Left renal pelvis (tissue), 4 donors: ENCODE results near the gene BBOF1. TPM values are rescaled to one million over a fixed set of nuclear protein-coding genes. Genes with fewer than 3 reads are reported as not detected.
"Not testable (repeated sequence)": the region's sequence is repeated elsewhere in the genome, so short reads cannot be mapped to it uniquely, and the experiment has no call there.

Experiments
- DNase-seq, 4 donors: peaks; one replicate each; pipeline ENCODE4 v3.0.0-alpha.2; 2013; ENCODE audit warnings: low read depth in 4 of 4, low spot score in 3 of 4
- polyA plus RNA-seq, 4 donors: library from polyadenylated mRNA; unstranded; fragments of 120-200 nt; gene quantifications; one replicate each; pipeline ENCODE4 v1.2.1, GENCODE V29; 2013; ENCODE audit not compliant: insufficient read length in 4 of 4

Gene BBOF1
- 10 to 100 TPM; 15.2 to 19.3 (median 16.7) TPM for polyA plus RNA-seq

- DNase-seq = peak in 3 of 4 donors; percentile 77 to 79 (median 79)
These were observed at the start of gene BBOF1, which contains the start of gene ENTPD5 for GRCh38 chr14:74018586-74019407. Gene BBOF1 (plus strand): TSS chr14:74019349. CDS start chr14:74019479, 130 bp downstream. Gene ENTPD5 (minus strand): TSS chr14:74019288. CDS start chr14:73988102, 31,186 bp downstream.

- DNase-seq = no peak
These were observed 45.7 kb upstream of the BBOF1 start for GRCh38 chr14:73973497-73973896.

GRCh38 chr14:73976125-73976524 lies 43.0 kb upstream of the BBOF1 start:
- no peak for DNase-seq

- no peak for DNase-seq
These were observed 41.3 kb upstream of the BBOF1 start for GRCh38 chr14:73977896-73978295.

GRCh38 chr14:73988065-73988464 lies 31.1 kb upstream of the BBOF1 start:
- no peak for DNase-seq

- DNase-seq = not testable (repeated sequence)
These were observed 30.5 kb upstream of the BBOF1 start for GRCh38 chr14:73988656-73989055.

GRCh38 chr14:73991092-73991491 lies 28.1 kb upstream of the BBOF1 start:
- DNase-seq = no peak

- not testable (repeated sequence) for DNase-seq
These were observed 24.2 kb upstream of the BBOF1 start for GRCh38 chr14:73994926-73995325.

GRCh38 chr14:73995977-73996378 lies 23.2 kb upstream of the BBOF1 start:
- no peak for DNase-seq

GRCh38 chr14:73996731-73997107 lies 22.4 kb upstream of the BBOF1 start:
- DNase-seq = no peak

GRCh38 chr14:73997108-73997943 lies 21.8 kb upstream of the BBOF1 start:
- DNase-seq = no peak

GRCh38 chr14:73997944-73998447 lies 21.2 kb upstream of the BBOF1 start:
- no peak for DNase-seq

GRCh38 chr14:73998726-73999125 lies 20.4 kb upstream of the BBOF1 start:
- DNase-seq = no peak

- DNase-seq = not testable (repeated sequence)
These were observed 13.5 kb upstream of the BBOF1 start for GRCh38 chr14:74005664-74006063.

- no peak for DNase-seq
These were observed 10.2 kb upstream of the BBOF1 start for GRCh38 chr14:74008843-74009499.

GRCh38 chr14:74014299-74014698 lies 4.8 kb upstream of the BBOF1 start:
- DNase-seq = no peak

GRCh38 chr14:74015176-74015575 lies 4.0 kb upstream of the BBOF1 start:
- no peak for DNase-seq

GRCh38 chr14:74015963-74016362 lies 3.2 kb upstream of the BBOF1 start:
- DNase-seq = no peak

GRCh38 chr14:74018174-74018585 lies 969 bp upstream of the BBOF1 start:
- no peak for DNase-seq

GRCh38 chr14:74019408-74020137 lies 424 bp downstream of the BBOF1 start:
- no peak for DNase-seq
